IPS-18c (cell line): ENCODE measurements around the gene GID4.
"Not testable (repeated sequence)": the region's sequence is repeated elsewhere in the genome, so short reads cannot be mapped to it uniquely, and the experiment has no call there.

Experiments
- H3K4me3 ChIP-seq: 2 replicates; pipeline ENCODE4 v1.7.0; 2013; ENCODE audit warnings: low read depth, mild to moderate bottlenecking, low read length, moderate library complexity; ENCODE audit not compliant: insufficient read depth
- H3K9me3 ChIP-seq: one replicate; pipeline ENCODE4 v1.6.1; 2013; ENCODE audit warnings: mild to moderate bottlenecking, low read length, moderate library complexity; ENCODE audit not compliant: control insufficient read depth, insufficient read depth

Gene GID4

GRCh38 chr17:18038861-18039534 is at the start of gene GID4, which contains the start of gene ATPAF2:
GID4 (plus strand) TSS chr17:18039408; CDS start chr17:18039465, 57 bp downstream.
ATPAF2 (minus strand) TSS chr17:18039168; CDS start chr17:18039013, 155 bp downstream.
- H3K9me3 ChIP-seq = no peaks in the 10 kb centered on the region
- H3K4me3 ChIP-seq = peak within 1 kb of the TSS; percentile 77

GRCh38 chr17:17989618-17990017 is 49.6 kb upstream of the GID4 start:
- Histone ChIP-seq H3K9me3 (no peaks in the 10 kb centered on the region), H3K4me3 (no peak overlapping the region)

GRCh38 chr17:17990282-17990681 is 48.9 kb upstream of the GID4 start:
- H3K4me3 ChIP-seq = no peak overlapping the region
- H3K9me3 ChIP-seq = no peaks in the 10 kb centered on the region

- no peak overlapping the region for H3K4me3 ChIP-seq
- no peaks in the 10 kb centered on the region for H3K9me3 ChIP-seq
Measured at GRCh38 chr17:17993366-17993765, 45.8 kb upstream of the GID4 start.

- H3K4me3 ChIP-seq = no peak overlapping the region
Measured at GRCh38 chr17:17993852-17994251, 45.4 kb upstream of the GID4 start.

GRCh38 chr17:17994271-17995069 is 44.7 kb upstream of the GID4 start:
- Histone ChIP-seq H3K9me3 (no peaks in the 10 kb centered on the region), H3K4me3 (no peak overlapping the region)

More at GRCh38 chr17:17993852-17994251, 45.4 kb upstream of the GID4 start:
- no peaks in the 10 kb centered on the region for H3K9me3 ChIP-seq

GRCh38 chr17:17995887-17996286 is 43.3 kb upstream of the GID4 start:
- H3K4me3 ChIP-seq, H3K9me3 ChIP-seq: not testable (repeated sequence)

- Histone ChIP-seq H3K9me3 (no peaks in the 10 kb centered on the region), H3K4me3 (no peak overlapping the region)
Measured at GRCh38 chr17:17998934-17999333, 40.3 kb upstream of the GID4 start.

- no peaks in the 10 kb centered on the region for H3K9me3 ChIP-seq
- no peak overlapping the region for H3K4me3 ChIP-seq
Measured at GRCh38 chr17:17999364-18000029, 39.7 kb upstream of the GID4 start.

- Histone ChIP-seq H3K9me3 (no peaks in the 10 kb centered on the region), H3K4me3 (no peak overlapping the region)
Measured at GRCh38 chr17:18000030-18000408, 39.2 kb upstream of the GID4 start.

- Histone ChIP-seq H3K9me3 (no peaks in the 10 kb centered on the region), H3K4me3 (no peak overlapping the region)
Measured at GRCh38 chr17:18002171-18002570, 37.0 kb upstream of the GID4 start.

GRCh38 chr17:18004345-18004744 is 34.9 kb upstream of the GID4 start:
- H3K4me3 ChIP-seq = no peak overlapping the region
- H3K9me3 ChIP-seq = no peaks in the 10 kb centered on the region

- H3K4me3 ChIP-seq = no peak overlapping the region
Measured at GRCh38 chr17:18004884-18005305, 34.3 kb upstream of the GID4 start.

GRCh38 chr17:18005496-18005895 is 33.7 kb upstream of the GID4 start:
- Histone ChIP-seq H3K9me3 (no peaks in the 10 kb centered on the region), H3K4me3 (no peak overlapping the region)

More at GRCh38 chr17:18004884-18005305, 34.3 kb upstream of the GID4 start:
- no peaks in the 10 kb centered on the region for H3K9me3 ChIP-seq

GRCh38 chr17:18006495-18007239 is 32.5 kb upstream of the GID4 start:
- Histone ChIP-seq H3K4me3 (no peak overlapping the region; the same call in 1 of the 2 replicates), H3K9me3 (no peaks in the 10 kb centered on the region)

- no peaks in the 10 kb centered on the region for H3K9me3 ChIP-seq
- H3K4me3 ChIP-seq = no peak overlapping the region
Measured at GRCh38 chr17:18008496-18009268, 30.5 kb upstream of the GID4 start.
